Measurements from ENCODE around the gene RPS14. TPM values are rescaled to one million over a fixed set of nuclear protein-coding genes. Genes with fewer than 3 reads are reported as not detected.

RPS14 gene
- total RNA-seq (2013; cell fraction: nucleolus; rRNA removed), result 281 and 294 TPM in 2 replicates
- 3,103 and 3,139 TPM in 2 replicates for total RNA-seq (2014; rRNA removed)
- total RNA-seq (2014; rRNA removed; fragmentation: Illumina TruSeq; extraction: Trizol), result 2,472 and 2,596 TPM in 2 replicates
- 3,369 and 3,514 TPM in 2 replicates for total RNA-seq (2021)
- 9,466 TPM for polyA plus RNA-seq (2011; ENCODE audit: low read depth)
- 3,820 and 3,850 TPM in 2 replicates for polyA plus RNA-seq (2011; rRNA removed)
- polyA plus RNA-seq (2011; cell fraction: cytosol; rRNA removed), result 6,340 and 8,149 TPM in 2 replicates
- 1,312 and 1,697 TPM in 2 replicates for polyA plus RNA-seq (2011; cell fraction: nucleus; rRNA removed)
- 4,574 and 5,154 TPM in 2 replicates for polyA plus RNA-seq (2012)
- 3,219 and 4,047 TPM in 2 replicates for polyA plus RNA-seq (2014; fragmentation: Illumina TruSeq; extraction: Trizol)
- polyA plus RNA-seq (2014; fragmentation: Nextera tagmentation; extraction: Ambion mirVana), result 1,000 to 10,000 TPM; 2,295 to 2,356 TPM
- 3,649 and 3,781 TPM in 2 replicates for polyA plus RNA-seq (2014; rRNA removed)
- polyA plus RNA-seq (2016; fragmentation: Nextera tagmentation; extraction: Ambion mirVana), result 1,000 to 10,000 TPM; 2,318 to 2,319 TPM
- polyA minus RNA-seq (2011; rRNA and poly(A)+ RNA removed), result 1,451 and 1,695 TPM in 2 replicates
- 359 and 410 TPM in 2 replicates for polyA minus RNA-seq (2011; cell fraction: cytosol; rRNA and poly(A)+ RNA removed)
- 135 and 152 TPM in 2 replicates for polyA minus RNA-seq (2011; cell fraction: nucleus; rRNA and poly(A)+ RNA removed)
- percentile 100 among the genes with signal in this experiment for Bru-seq, nascent RNA
- BruChase-seq, experiment 1, labeled RNA remaining after a 6-hour chase, result percentile 100 among the genes with signal in this experiment
- BruChase-seq, experiment 2, labeled RNA remaining after a 2-hour chase, result percentile 100 among the genes with signal in this experiment
- long read RNA-seq, experiment 1, transcript RPS14-201 (5 exons, 712 nt), result minor isoform, 30 of 2,155 reads
- long read RNA-seq, experiment 1, transcript RPS14-202 (5 exons, 2,314 nt), result minor isoform, 31 of 2,155 reads
- long read RNA-seq, experiment 1, transcript RPS14-203 (5 exons, 569 nt), result major isoform, 1,829 of 2,155 reads
- long read RNA-seq, experiment 1, partial matches to known transcripts, result 241 of 2,155 reads
- long read RNA-seq, experiment 1, other reads (novel, unspliced or antisense), result 24 of 2,155 reads
- long read RNA-seq, experiment 2, transcript RPS14-203 (5 exons, 569 nt), result major isoform, 3,704 of 3,987 reads
- long read RNA-seq, experiment 2, transcript RPS14-201 (5 exons, 712 nt), result minor isoform, 17 of 3,987 reads
- long read RNA-seq, experiment 2, transcript RPS14-202 (5 exons, 2,314 nt), result minor isoform, 13 of 3,987 reads
- long read RNA-seq, experiment 2, partial matches to known transcripts, result 215 of 3,987 reads
- long read RNA-seq, experiment 2, other reads (novel, unspliced or antisense), result 34 of 3,987 reads

DNA sequence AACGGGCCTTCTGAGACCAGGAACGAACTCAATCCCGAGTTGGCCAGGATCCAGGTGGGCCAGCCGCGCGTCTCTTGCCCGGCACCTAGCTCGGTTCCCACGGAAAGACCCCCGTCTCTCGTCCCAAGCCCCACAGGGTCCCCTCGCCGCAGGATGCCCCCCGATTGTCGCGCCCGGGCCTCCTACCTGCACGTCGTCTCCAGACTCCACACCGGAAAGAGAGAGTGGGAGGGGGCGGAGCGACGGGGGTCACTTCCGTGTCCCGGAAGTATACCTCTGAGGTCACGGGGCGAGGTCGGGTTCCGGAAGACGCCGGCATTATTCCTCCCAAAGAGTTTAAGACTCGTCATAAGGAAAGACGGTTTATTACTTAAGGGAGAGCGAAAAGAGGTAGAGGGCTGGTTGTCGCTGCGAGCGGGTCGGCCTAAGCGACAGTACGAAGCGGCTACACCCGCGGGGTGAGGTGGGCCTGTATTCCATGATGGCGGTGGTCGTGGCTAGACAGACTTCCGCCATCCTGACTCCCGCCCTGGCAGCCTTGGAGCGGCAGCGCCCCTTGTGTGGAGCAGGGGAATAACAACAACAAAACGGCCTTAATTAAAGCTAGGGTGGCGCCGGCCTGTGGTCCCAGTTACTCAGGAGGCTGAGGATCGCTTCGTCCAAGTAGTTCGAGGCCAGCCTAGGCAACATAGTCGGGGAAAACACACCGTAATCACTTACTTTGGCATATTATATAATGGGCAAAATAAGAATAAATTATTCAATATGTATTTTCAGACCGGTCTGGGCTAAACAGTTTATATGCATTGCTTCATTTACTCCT is at the start of gene RPS14:
RPS14 (minus strand) TSS at position 223 of the 823 bp plus-strand sequence. CDS start 2,006 bp downstream, outside the sequence.
- ATAC-seq (peak; percentile 95), DNase-seq (ENCODE audit: low read depth, low spot score) (peak; percentile 87), FAIRE-seq (peak; percentile 71)
- H3K4me3 ChIP-seq, result peak within 1 kb of the TSS; percentile 97
- WGBS (ENCODE audit: insufficient coverage, insufficient replicate concordance, low lambda C conversion rate, missing lambda C conversion rate), result 3% methylated on average over 58 of the region's 58 CpGs
- intact Hi-C loops (cut with micrococcal nuclease; ENCODE audit: unreplicated experiment), result loop anchor here (2.0 to 10.0 kb wide), 3 partner anchors 37 to 205 kb away; partner anchors contain the start of gene CD74
- no peaks in the 10 kb centered on the region for H3K9me3 ChIP-seq (replicated peaks; ENCODE audit: control insufficient read depth, insufficient read depth, low read length)
- H2AFZ ChIP-seq (ENCODE audit: control insufficient read depth, low read depth, low read length), result peak within 1 kb of the TSS; percentile 98
- peak within 1 kb of the TSS; percentile 98 for H3K9ac ChIP-seq (ENCODE audit: control insufficient read depth, insufficient read depth, low read length)
- peaks cover 7% of the 10 kb centered on the region; the same call in 1 of the 2 replicates for H4K20me1 ChIP-seq (ENCODE audit: control insufficient read depth, insufficient read depth)
- TSS peak; percentile 98 for BruUV-seq (replicated peaks)
- H3K27me3 ChIP-seq (replicated peaks in 1 of 2; ENCODE audit: control insufficient read depth in 2 of 2, insufficient read depth in 2 of 2, low read length in 1 of 2), result no peaks in the 10 kb centered on the region
- peaks cover 41% of the 10 kb centered on the region for H3K79me2 ChIP-seq (ENCODE audit: control insufficient read depth, insufficient read depth, low read length)
- H3K4me2 ChIP-seq (ENCODE audit: control insufficient read depth, insufficient read depth), result peak within 1 kb of the TSS; percentile 79
- H3K4me1 ChIP-seq (ENCODE audit: control insufficient read depth, insufficient read depth, low read length), result peaks cover 2% of the 10 kb centered on the region; the same call in 1 of the 2 replicates
- peaks cover 19 to 26% of the 10 kb centered on the region in 2 experiments for H3K36me3 ChIP-seq (ENCODE audit: control insufficient read depth in 2 of 2, insufficient read depth in 2 of 2, low read length in 1 of 2)
- ChIA-PET POLR2A (interaction anchor here (0.6 to 2.0 kb wide), 9 partner anchors 8 to 308 kb away, joined by 3 to 9 read pairs (median 4); no protein-coding TSS in a partner anchor), RAD21 (ENCODE audit: unreplicated experiment) (interaction anchor here (0.6 to 2.1 kb wide), 15 partner anchors 9 to 251 kb away, joined by 3 to 13 read pairs (median 4); partner anchors contain the start of genes CD74 and RBM22), SMC1A (ENCODE audit: uncharacterized antibody, unreplicated experiment) (interaction anchor here (0.6 to 1.6 kb wide), 8 partner anchors 11 to 107 kb away, joined by 3 to 6 read pairs (median 3); partner anchors contain the start of gene CD74), CTCF (interaction anchor here (0.6 to 3.3 kb wide), 43 partner anchors 10 to 633 kb away, joined by 3 to 37 read pairs (median 4); partner anchors contain the start of genes CD74 and RBM22)
- peak within 1 kb of the TSS; percentile 99 for H3K27ac ChIP-seq (ENCODE audit: control insufficient read depth, insufficient read depth)
- in situ Hi-C loops (cut with MboI), result loop anchor here (10.0 kb wide), 1 partner anchor 205 kb away; no protein-coding TSS in a partner anchor
- peak; percentile 79 for TF ChIP-seq HCFC1 (IDR thresholded peaks at IDR 0.05; ENCODE audit: low read length)
- 0 out of 2 replicates have a peak, but pooled peaks have one; percentile 5 for TF ChIP-seq SPI1 (IDR thresholded peaks at IDR 0.05; ENCODE audit: borderline replicate concordance, insufficient read depth, low read depth, low read length)
- no peak for TF ChIP-seq SUZ12 (IDR thresholded peaks at IDR 0.05; ENCODE audit: unreplicated experiment)
- TF ChIP-seq RCOR1 (conservative IDR thresholded peaks at IDR 0.05; ENCODE audit: low read depth, low read length), result peak; percentile 84
- peak; percentile 66 for TF ChIP-seq BACH1 (IDR thresholded peaks at IDR 0.05; ENCODE audit: borderline replicate concordance)
- TF ChIP-seq SP1 (IDR thresholded peaks at IDR 0.05; ENCODE audit: low read depth, low read length), result peak; percentile 8
- TF ChIP-seq ESRRA (IDR thresholded peaks at IDR 0.05; ENCODE audit: low read length), result peak; percentile 85; the same call in 1 of the 2 replicates
- TF ChIP-seq ZNF217 (IDR thresholded peaks at IDR 0.05), result peak; percentile 99; the same call in 1 of the 2 replicates
- TF ChIP-seq PML (IDR thresholded peaks at IDR 0.05; ENCODE audit: low read length), result peak; percentile 98
- TF ChIP-seq, protein P1, sequence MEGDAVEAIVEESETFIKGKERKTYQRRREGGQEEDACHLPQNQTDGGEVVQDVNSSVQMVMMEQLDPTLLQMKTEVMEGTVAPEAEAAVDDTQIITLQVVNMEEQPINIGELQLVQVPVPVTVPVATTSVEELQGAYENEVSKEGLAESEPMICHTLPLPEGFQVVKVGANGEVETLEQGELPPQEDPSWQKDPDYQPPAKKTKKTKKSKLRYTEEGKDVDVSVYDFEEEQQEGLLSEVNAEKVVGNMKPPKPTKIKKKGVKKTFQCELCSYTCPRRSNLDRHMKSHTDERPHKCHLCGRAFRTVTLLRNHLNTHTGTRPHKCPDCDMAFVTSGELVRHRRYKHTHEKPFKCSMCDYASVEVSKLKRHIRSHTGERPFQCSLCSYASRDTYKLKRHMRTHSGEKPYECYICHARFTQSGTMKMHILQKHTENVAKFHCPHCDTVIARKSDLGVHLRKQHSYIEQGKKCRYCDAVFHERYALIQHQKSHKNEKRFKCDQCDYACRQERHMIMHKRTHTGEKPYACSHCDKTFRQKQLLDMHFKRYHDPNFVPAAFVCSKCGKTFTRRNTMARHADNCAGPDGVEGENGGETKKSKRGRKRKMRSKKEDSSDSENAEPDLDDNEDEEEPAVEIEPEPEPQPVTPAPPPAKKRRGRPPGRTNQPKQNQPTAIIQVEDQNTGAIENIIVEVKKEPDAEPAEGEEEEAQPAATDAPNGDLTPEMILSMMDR (IDR thresholded peaks at IDR 0.05 in 2 of 3, conservative IDR thresholded peaks at IDR 0.05 in 1 of 3; ENCODE audit: control insufficient read depth in 2 of 3, extremely low read depth in 1 of 3, insufficient read depth in 1 of 3, low read depth in 3 of 3, low read length in 3 of 3), result peak; percentile 86 to 95 (median 93)
- TF ChIP-seq NFXL1 (IDR thresholded peaks at IDR 0.05; ENCODE audit: borderline replicate concordance), result no peak
- TF ChIP-seq, protein P2, sequence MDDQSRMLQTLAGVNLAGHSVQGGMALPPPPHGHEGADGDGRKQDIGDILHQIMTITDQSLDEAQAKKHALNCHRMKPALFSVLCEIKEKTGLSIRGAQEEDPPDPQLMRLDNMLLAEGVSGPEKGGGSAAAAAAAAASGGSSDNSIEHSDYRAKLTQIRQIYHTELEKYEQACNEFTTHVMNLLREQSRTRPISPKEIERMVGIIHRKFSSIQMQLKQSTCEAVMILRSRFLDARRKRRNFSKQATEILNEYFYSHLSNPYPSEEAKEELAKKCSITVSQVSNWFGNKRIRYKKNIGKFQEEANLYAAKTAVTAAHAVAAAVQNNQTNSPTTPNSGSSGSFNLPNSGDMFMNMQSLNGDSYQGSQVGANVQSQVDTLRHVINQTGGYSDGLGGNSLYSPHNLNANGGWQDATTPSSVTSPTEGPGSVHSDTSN (IDR thresholded peaks at IDR 0.05; ENCODE audit: insufficient replicate concordance, low read depth, low read length), result no peak

Data from GM12878 (cell line).